ENCODE results near the gene KIF23. TPM values are rescaled to one million over a fixed set of nuclear protein-coding genes. Genes with fewer than 3 reads are reported as not detected.
A peak's percentile ranks its signal among the peaks of the same experiment; 100 is the strongest.

Gene KIF23
- polyA plus RNA-seq, 1 of the 3 experiments (the other 2 are of a cell fraction) = 25.8 TPM

DNA sequence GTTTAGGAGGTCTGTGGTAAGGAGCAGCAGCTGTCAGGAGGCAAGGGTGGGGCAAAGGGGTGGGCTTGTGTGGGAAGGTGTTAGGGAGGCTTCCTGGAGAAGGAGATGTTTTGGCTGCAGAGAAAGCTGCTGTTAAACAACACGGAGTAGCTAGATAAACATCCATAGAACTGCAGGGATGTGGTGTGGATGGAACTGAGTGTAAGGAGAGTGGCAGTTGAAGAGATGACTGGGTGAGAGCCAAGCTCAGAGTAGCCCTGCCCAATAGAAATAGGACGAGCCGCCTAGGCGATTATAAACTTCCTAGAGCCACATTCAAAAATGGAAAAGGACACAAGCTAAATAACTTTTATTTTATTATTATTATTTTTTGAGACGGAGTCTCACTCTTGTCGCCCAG lies 58.4 kb downstream of the KIF23 start (continued):
- TF ChIP-seq, protein P1, sequence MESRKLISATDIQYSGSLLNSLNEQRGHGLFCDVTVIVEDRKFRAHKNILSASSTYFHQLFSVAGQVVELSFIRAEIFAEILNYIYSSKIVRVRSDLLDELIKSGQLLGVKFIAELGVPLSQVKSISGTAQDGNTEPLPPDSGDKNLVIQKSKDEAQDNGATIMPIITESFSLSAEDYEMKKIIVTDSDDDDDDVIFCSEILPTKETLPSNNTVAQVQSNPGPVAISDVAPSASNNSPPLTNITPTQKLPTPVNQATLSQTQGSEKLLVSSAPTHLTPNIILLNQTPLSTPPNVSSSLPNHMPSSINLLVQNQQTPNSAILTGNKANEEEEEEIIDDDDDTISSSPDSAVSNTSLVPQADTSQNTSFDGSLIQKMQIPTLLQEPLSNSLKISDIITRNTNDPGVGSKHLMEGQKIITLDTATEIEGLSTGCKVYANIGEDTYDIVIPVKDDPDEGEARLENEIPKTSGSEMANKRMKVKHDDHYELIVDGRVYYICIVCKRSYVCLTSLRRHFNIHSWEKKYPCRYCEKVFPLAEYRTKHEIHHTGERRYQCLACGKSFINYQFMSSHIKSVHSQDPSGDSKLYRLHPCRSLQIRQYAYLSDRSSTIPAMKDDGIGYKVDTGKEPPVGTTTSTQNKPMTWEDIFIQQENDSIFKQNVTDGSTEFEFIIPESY (IDR thresholded peaks at IDR 0.05; ENCODE audit: borderline replicate concordance, low read depth) = no peak

DNA sequence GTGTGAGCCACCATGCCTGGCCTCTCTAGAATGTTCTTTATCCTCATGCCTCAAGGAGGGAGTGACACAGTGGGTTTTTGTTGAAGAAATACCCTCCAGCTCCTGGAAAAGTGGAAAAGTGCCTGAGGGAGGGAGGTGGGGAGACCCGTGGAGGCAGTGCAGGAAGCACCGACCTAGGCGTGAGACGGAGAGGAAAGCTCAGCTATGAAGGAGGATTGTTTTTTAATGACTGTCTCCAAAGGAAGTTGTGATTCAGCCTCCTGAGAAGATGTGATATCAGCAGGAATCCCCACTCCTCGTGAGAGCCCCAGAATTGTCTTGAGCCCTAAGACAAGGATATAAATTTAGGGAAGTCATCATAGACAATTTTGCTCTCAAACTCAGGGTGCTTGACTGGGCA lies 60.1 kb downstream of the KIF23 start:
- peak overlapping the region; percentile 37; the same call in 1 of the 2 replicates for H3K4me2 ChIP-seq
- no peaks in the 10 kb centered on the region for H3K79me2 ChIP-seq (ENCODE audit: insufficient read depth)
- no peaks in the 10 kb centered on the region for H3K27me3 ChIP-seq (ENCODE audit: insufficient read depth)
- no peak overlapping the region for H3K9ac ChIP-seq
- no peaks in the 10 kb centered on the region for H3K9me3 ChIP-seq
- peaks cover 9% of the 10 kb centered on the region for H3F3A ChIP-seq (replicated peaks; ENCODE audit: insufficient read depth)
- no peak for DNase-seq
- TF ChIP-seq RCOR1 (IDR thresholded peaks at IDR 0.05; ENCODE audit: low read length) = no peak
- TF ChIP-seq FOSL2 (IDR thresholded peaks at IDR 0.05; ENCODE audit: borderline replicate concordance, low read depth) = peak; percentile 51; the same call in 1 of the 2 replicates
- no peaks in the 10 kb centered on the region for H3K9me2 ChIP-seq
- peak overlapping the region; percentile 72; the same call in 1 of the 2 replicates for H2AFZ ChIP-seq (ENCODE audit: low read depth)
- H4K20me1 ChIP-seq (ENCODE audit: insufficient read depth) = no peaks in the 10 kb centered on the region
- WGBS (ENCODE audit: low lambda C conversion rate) = 33% methylated on average over 5 of the region's 5 CpGs
- H3K36me3 ChIP-seq (replicated peaks in 1 of 2; ENCODE audit: control insufficient read depth in 1 of 2, insufficient read depth in 2 of 2, low read length in 1 of 2) = no peaks in the 10 kb centered on the region
- H3K27ac ChIP-seq (ENCODE audit: low read depth in 2 of 2, low read length in 1 of 2) = peak overlapping the region in 1 of 2 experiments; percentile 45; a peak in 2 of 4 replicates
- H3K4me3 ChIP-seq (ENCODE audit: low read depth in 2 of 2, low read length in 1 of 2) = no peak overlapping the region
- CTCF ChIA-PET = interaction anchor here (0.8 to 7.0 kb wide), 8 partner anchors 29 to 1338 kb away, joined by 3 to 81 read pairs (median 4); partner anchors contain the start of gene TLE3
- POLR2A ChIA-PET = no interaction called here
- peaks cover 0 to 8% of the 10 kb centered on the region in 2 experiments; a peak in 2 of 4 replicates for H3K4me1 ChIP-seq (ENCODE audit: control insufficient read depth in 1 of 2, insufficient read depth in 2 of 2, low read depth in 1 of 2, low read length in 1 of 2)

DNA sequence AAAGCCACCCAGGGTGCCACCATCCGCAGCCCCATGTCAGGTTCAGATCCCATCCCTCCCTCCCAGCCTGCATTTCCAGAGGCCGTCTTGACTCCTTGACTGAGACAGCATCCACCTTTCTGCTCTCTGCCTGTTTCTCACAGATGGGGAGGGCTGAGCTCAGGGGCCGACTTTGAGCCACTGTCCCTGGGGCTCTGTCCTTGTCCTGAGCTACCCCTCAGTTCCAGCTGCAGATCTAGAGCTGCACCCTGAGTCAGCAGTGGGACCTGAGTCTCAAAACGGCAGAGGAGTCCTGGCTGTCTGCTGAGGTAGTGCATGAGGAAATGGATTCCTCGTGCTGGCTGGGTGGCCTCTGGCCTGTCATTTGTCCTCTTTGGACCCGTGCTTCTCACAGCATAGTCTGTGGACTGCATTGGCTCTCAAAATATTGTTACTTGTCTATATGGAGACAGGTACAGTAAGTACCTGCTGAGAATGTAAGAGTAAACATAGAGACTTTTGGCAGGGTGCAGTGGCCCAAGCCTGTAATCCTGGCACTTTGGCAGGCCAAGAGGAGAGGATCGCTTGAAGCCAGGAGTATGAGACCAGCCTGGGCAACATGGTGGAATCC lies 60.8 kb downstream of the KIF23 start:
- Histone ChIP-seq H3K9ac (no peak overlapping the region), H3F3A (replicated peaks; ENCODE audit: insufficient read depth) (peaks cover 9% of the 10 kb centered on the region), H4K20me1 (ENCODE audit: insufficient read depth) (no peaks in the 10 kb centered on the region), H3K4me1 (ENCODE audit: control insufficient read depth in 1 of 2, insufficient read depth in 2 of 2, low read depth in 1 of 2, low read length in 1 of 2) (peaks cover 0 to 8% of the 10 kb centered on the region in 2 experiments; a peak in 2 of 4 replicates), H3K79me2 (ENCODE audit: insufficient read depth) (no peaks in the 10 kb centered on the region), H3K4me3 (ENCODE audit: low read depth in 2 of 2, low read length in 1 of 2) (no peak overlapping the region), H3K27me3 (ENCODE audit: insufficient read depth) (no peaks in the 10 kb centered on the region), H3K4me2 (no peak overlapping the region), H3K36me3 (replicated peaks in 1 of 2; ENCODE audit: control insufficient read depth in 1 of 2, insufficient read depth in 2 of 2, low read length in 1 of 2) (no peaks in the 10 kb centered on the region), H2AFZ (ENCODE audit: low read depth) (peak overlapping the region; percentile 72; the same call in 1 of the 2 replicates), H3K27ac (ENCODE audit: low read depth in 2 of 2, low read length in 1 of 2) (peak overlapping the region in 1 of 2 experiments; percentile 45; a peak in 2 of 4 replicates), H3K9me3 (no peaks in the 10 kb centered on the region), H3K9me2 (no peaks in the 10 kb centered on the region)
- TF ChIP-seq TCF12 (IDR thresholded peaks at IDR 0.05) (no peak), CHD2 (IDR thresholded peaks at IDR 0.05; ENCODE audit: low read length, partially characterized antibody) (no peak), TAF1 (IDR thresholded peaks at IDR 0.05; ENCODE audit: borderline replicate concordance, low read depth, low read length) (no peak)
- no peak for DNase-seq
- ChIA-PET POLR2A (no interaction called here), CTCF (interaction anchor here (0.6 to 7.0 kb wide), 22 partner anchors 8 to 1350 kb away, joined by 3 to 81 read pairs (median 4); partner anchors contain the start of gene TLE3)
- 79% methylated on average over 5 of the region's 7 CpGs for WGBS (ENCODE audit: low lambda C conversion rate)
